Adipose tissue (tissue), 3 donors: ENCODE data around the gene TMEM131L. TPM values are rescaled to one million over a fixed set of nuclear protein-coding genes. Genes with fewer than 3 reads are reported as not detected.
"Not testable (repeated sequence)": the region's sequence is repeated elsewhere in the genome, so short reads cannot be mapped to it uniquely, and the experiment has no call there.

ENCODE experiments used
- H3K27ac ChIP-seq: one replicate; pipeline ENCODE4 v1.5.1; 2013; ENCODE audit warnings: low read depth, low read length
- WGBS, 3 donors: extraction: QIAGEN DNeasy Blood & Tissue Kit; methylation state at CpG; one replicate each; pipeline ENCODE4 v1.1.7; 2013; 5-methylcytosine and 5-hydroxymethylcytosine counted together
- polyA plus RNA-seq, 3 donors: library from polyadenylated mRNA; stranded (reverse); fragments of 200-250 nt; gene quantifications; one replicate each; pipeline ENCODE4 v1.2.3, GENCODE V29; 2013
- donor health status: healthy with polysubstance abuse.
- donor health status: Bipolar disorder and iron deficiency.
- donor health status: healthy.

TMEM131L gene
- polyA plus RNA-seq, 3 donors = 5.8 to 19.1 (median 17.5) TPM

DNA sequence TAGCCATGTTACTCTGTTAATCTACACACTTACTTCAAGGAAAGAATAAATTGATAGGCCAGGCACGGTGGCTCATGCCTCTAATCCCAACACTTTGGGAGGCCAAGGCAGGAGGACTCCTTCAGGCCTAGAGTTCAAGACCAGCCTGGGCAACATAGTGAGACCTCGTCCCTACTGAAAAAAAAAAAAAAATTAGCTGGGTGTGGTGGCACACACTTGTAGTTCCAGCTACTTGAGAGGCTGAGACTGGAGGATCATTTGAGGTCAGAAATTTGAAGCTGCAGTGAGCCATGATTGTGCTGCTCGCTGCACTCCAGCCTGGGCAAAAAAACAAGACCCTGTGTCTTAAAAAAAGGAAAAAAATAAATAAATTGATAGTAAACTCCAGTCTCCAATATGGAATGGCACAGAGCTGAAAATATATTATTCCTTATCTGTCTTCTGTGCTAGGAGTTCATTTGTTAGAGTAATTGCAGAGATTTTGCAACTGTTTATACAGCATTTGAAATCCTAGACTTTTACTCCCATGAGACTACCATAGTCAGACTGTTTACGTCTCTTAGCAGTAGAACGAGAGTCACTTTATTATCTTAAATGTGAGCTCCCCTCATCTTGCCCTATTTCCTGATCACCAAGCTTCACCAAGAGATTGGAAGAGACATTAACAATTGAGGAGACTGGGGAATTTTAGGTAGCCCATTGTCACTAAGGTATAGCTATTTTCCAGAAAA lies 18.8 kb upstream of the TMEM131L start:
- H3K27ac ChIP-seq = no peak overlapping the region
- WGBS, 3 donors = 67 to 78% (median 75%) methylated on average over 5 of the region's 5 CpGs

DNA sequence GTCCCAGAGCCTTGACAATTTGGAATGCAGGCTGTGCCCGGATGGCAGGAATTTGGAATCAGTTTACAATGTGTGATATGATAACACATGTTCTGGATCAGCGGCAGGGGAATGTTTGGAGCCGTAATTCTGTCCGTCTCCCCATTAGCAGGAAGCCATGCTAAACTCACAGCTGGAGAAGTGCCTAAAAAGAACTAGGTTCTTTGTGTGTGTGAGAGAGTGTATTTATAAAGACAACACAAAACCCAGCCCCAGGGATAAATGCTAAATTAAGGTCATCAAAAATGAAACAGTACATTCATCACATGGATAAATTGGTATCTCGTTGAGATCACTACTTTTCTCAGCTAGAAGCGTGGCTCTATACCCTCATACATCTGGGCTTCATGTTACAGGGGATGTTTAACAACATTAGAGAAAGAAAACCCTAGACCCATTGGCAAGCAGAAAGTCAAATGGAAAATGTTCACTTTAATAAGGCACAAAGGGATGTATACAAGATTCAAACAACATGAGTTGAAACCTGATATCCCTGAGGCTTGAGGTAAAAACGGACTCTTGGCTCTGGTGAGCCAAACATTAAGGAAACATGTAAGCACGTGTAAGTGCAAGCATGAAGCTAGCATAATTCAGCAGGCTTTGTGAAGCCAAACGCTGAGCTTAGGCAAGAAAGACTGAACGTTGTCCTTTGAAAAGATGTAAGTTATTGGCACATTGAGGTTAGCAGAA lies 18.0 kb upstream of the TMEM131L start:
- H3K27ac ChIP-seq = no peak overlapping the region
- WGBS, 3 donors = 42 to 56% (median 50%) methylated on average over 10 of the region's 10 CpGs

DNA sequence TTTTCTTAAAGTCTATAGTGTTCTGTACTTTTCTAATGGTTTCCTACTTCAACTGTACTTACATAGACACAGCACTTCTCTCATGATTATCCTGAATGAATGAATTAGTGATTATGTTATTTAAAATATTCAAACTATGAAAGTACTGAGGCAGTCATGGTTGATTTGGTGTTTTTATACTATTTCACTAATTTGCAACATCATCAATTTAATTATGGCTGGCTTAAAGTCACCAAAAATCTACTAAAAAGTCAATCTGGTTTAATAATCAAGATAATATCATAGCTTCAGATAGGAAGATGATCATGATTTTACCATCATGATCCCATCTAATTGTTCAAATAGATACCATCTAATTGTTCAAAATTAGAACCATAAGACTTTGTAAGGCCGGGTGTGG lies 16.8 kb upstream of the TMEM131L start:
- H3K27ac ChIP-seq = no peak overlapping the region
- 97% methylated on average over 1 of the region's 1 CpG for WGBS, 3 donors

GRCh38 chr4:153450544-153450917 lies 15.6 kb upstream of the TMEM131L start:
- no peak overlapping the region for H3K27ac ChIP-seq
- 66 to 93% (median 73%) methylated on average over 5 of the region's 5 CpGs for WGBS, 3 donors

DNA sequence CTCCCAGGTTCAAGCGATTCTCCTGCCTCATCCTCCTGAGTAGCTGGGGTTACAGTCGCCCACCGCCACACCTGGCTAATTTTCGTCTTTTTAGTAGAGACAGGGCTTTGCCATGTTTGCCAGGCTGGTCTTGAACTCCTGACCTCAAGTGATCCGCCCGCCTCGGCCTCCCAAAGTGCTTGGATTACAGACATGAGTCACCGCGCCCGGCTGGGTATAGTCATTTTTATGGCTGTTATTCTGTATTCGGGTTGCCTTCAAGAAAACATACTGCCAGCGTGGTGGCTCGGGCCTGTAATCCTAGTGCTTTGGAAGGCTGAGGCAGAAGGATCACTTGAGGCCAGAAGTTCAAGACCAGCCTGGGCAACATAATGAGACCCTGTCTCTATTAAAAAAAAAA lies 15.0 kb upstream of the TMEM131L start:
- WGBS, 3 donors = 85 to 96% (median 87%) methylated on average over 13 of the region's 13 CpGs
- not testable (repeated sequence) for H3K27ac ChIP-seq

DNA sequence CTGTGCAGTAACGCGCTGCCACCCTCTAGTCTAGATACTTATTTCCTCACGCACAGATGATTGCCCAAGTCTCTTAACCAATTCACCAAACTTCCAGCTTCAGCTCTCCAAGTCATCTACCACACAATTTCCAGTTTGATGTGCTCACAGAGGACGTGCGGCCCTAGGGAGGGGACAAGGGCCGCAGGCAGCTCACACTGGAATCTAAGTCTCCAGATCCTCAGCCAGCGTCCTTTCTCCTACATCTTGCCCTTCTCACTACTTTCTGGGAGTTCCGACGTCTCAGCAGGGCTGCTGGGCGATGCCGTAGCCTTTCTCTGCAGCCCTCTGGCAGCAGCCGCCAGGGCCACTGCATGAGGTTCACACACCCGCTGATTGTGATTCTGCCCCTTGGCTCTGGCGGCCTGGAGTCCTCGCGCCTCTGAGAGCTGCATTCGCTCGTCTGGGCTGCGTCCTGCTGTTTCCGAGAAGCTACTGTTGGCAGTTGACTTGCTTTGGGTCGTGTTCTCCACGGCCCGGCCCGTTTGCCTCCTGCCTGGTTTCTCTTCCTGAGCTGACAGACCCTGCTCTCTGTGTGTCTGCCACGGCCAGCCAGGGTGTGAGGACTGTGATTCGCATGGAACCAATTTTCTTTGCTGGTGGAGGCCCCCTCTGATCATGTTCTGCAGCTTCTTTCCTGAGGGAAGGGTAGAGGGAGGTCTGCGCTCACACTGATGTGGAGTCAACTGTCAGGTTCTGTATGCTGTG lies 14.1 kb upstream of the TMEM131L start:
- 58 to 73% (median 66%) methylated on average over 27 of the region's 27 CpGs for WGBS, 3 donors
- H3K27ac ChIP-seq = no peak overlapping the region

GRCh38 chr4:153452658-153453378 lies 13.3 kb upstream of the TMEM131L start:
- 74 to 79% (median 76%) methylated on average over 2 to 4 of the region's 4 CpGs for WGBS, 3 donors
- no peak overlapping the region for H3K27ac ChIP-seq

- WGBS, 3 donors = 79 to 89% (median 82%) methylated on average over 8 of the region's 8 CpGs
- H3K27ac ChIP-seq = no peak overlapping the region
Observed at GRCh38 chr4:153453402-153453801, 12.8 kb upstream of the TMEM131L start.

- 28 to 56% (median 45%) methylated on average over 1 of the region's 1 CpG for WGBS, 3 donors
- no peak overlapping the region for H3K27ac ChIP-seq
Observed at GRCh38 chr4:153458969-153459368, 7.2 kb upstream of the TMEM131L start.

DNA sequence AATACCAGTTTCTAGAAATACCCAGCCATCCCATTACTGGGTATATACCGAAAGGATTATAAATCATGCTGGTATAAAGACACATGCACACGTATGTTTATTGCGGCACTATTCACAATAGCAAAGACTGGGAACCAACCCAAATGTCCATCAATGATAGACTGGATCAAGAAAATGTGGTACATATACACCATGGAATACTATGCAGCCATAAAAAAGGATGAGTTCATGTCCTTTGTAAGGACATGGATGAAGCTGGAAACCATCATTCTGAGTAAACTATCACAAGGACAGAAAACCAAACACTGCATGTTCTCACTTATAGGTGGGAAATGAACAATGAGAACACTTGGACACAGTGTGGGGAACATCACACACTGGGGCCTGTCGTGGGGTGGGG lies 4.6 kb upstream of the TMEM131L start:
- WGBS, 3 donors = 95 to 96% (median 95%) methylated on average over 4 of the region's 4 CpGs
- not testable (repeated sequence) for H3K27ac ChIP-seq

- 39 to 57% (median 45%) methylated on average over 1 of the region's 1 CpG for whole genome bisulfite sequencing, 3 donors
- no peak overlapping the region for H3K27ac ChIP-seq
Observed at GRCh38 chr4:153464068-153464467, 2.1 kb upstream of the TMEM131L start.

DNA sequence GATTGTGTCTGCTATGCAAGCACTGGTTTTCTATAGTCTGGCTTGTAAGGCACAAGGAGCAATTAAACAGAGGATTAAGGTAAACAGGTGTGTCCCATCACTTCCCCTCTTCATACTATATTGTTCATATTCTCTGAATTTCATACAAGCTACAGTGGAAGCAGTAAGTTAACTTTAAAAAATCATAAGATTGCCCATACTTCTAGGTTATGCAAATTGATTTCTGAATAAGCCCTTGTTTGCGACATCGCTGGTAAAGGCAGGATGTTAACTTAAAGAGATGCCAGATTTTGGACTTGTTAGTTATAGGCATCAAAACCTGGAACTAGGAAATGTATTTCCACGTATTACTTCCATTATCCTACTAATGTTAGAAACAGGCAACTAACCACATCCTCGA lies 1.0 kb upstream of the TMEM131L start:
- H3K27ac ChIP-seq = no peak overlapping the region
- WGBS, 3 donors = 24 to 33% (median 26%) methylated on average over 4 of the region's 4 CpGs

GRCh38 chr4:153465615-153466080 lies 512 bp upstream of the TMEM131L start:
- 0 to 1% (median 0%) methylated on average over 30 to 31 of the region's 31 CpGs for WGBS, 3 donors
- H3K27ac ChIP-seq = no peak overlapping the region

- WGBS, 3 donors = 1% methylated on average over 43 of the region's 43 CpGs
- no peak overlapping the region for H3K27ac ChIP-seq
Observed at GRCh38 chr4:153466949-153467896, 1.1 kb downstream of the TMEM131L start.

DNA sequence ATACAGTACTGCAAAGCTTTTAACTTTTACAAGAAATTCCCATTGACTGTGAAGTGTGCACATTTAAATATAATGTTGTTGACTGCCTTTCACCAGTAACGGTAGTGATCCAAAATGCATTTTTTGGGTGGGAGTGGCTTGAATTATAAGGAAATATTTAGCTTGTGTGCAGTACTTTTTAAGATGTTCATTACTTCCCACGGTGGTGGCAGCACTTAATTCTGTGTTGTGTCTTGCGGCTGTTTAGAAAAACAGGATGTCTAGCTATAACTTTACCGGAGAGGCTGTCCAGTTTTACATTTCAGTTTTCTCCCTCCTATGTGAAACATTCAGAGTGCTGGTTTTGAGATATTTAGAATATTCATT lies 1.7 kb downstream of the TMEM131L start:
- H3K27ac ChIP-seq = no peak overlapping the region
- 6 to 17% (median 7%) methylated on average over 4 of the region's 4 CpGs for WGBS, 3 donors

GRCh38 chr4:153468587-153468986 lies 2.4 kb downstream of the TMEM131L start:
- WGBS, 3 donors = 42 to 76% (median 61%) methylated on average over 1 of the region's 1 CpG
- no peak overlapping the region for H3K27ac ChIP-seq

DNA sequence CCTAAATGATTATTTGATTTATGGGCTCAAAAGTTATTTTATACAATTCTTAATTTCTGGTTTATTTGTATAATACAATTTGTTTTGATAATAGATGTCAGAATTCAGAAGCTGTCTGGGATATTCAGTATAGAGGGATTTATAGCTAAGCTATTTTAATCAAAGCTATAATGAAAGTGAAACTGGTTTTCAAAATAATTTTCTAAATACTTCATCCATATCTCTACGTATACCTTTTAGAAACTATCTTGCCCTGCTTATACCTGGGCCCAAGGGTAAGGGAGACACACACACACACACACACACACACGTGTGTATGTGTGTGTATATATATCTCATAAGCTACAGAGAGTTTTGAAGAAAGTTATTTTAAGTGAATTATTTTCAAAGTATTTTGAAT lies 2.9 kb downstream of the TMEM131L start:
- WGBS, 3 donors = 37 to 41% (median 39%) methylated on average over 2 of the region's 2 CpGs
- H3K27ac ChIP-seq = no peak overlapping the region
